ENCODE measurements around the gene TTC7B.

DNA sequence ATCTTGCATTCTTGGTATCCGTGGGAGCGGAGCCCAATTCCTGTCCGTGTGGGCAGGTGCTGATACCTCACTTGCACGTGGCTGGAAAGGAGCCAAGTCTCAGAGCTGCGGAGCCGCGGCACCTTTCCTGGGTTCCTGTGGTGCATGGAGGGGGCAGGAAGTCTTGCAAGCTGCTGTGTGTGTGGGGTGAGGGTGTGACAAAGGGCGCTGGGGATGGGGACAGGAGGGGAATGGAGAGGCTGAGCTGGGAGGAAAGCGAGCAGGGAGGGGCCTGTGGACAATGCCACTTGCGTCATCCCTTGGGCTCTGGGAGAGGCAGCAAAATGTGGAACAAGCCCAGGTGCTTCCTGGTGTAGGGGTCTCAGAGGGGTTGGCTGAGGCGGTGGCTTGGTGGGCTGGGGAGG, 332.7 kb downstream of the TTC7B start:
- TF ChIP-seq CTCF (IDR thresholded peaks at IDR 0.05) (no peak), POLR2A (IDR thresholded peaks at IDR 0.05) (no peak)

Data from Peyer's patch (tissue), 4 donors.